CD14-positive monocyte (primary cell): Measurements from ENCODE around the gene OVCH1. TPM values are rescaled to one million over a fixed set of nuclear protein-coding genes. Genes with fewer than 3 reads are reported as not detected.

Experiments
- DNase-seq, 3 donors: peaks; one replicate each; pipeline ENCODE4 v3.0.0-alpha.2; 2011 to 2022
- H2AFZ ChIP-seq: 2 replicates; pipeline ENCODE4 v1.6.0; 2012; ENCODE audit warnings: mild to moderate bottlenecking, low read depth, low read length, inconsistent platforms; ENCODE audit not compliant: insufficient read depth, poor library complexity, severe bottlenecking
- H3K27ac ChIP-seq, 2 donors: 1 replicate in 1 of 2; 2 replicates in 1 of 2; pipeline ENCODE4 v1.5.1; 2012 to 2013; ENCODE audit warnings: low read length in 2 of 2, control low read depth in 1 of 2, inconsistent platforms in 1 of 2, low read depth in 1 of 2, mild to moderate bottlenecking in 1 of 2
- H3K27me3 ChIP-seq, 2 donors: one replicate each; pipeline versions ENCODE4 v1.6.0 to v1.6.1; 2011 to 2013; ENCODE audit warnings: low read length in 2 of 2; ENCODE audit not compliant: control insufficient read depth in 2 of 2, insufficient read depth in 2 of 2
- H3K36me3 ChIP-seq, 2 donors: replicated peaks in 1 of 2; 1 replicate in 1 of 2; 2 replicates in 1 of 2; pipeline versions ENCODE4 v1.5.1 to v1.6.1; 2012 to 2013; ENCODE audit warnings: low read length in 2 of 2, control low read depth in 1 of 2, inconsistent platforms in 1 of 2, mild to moderate bottlenecking in 1 of 2; ENCODE audit not compliant: insufficient read depth in 2 of 2, control insufficient read depth in 1 of 2
- H3K4me1 ChIP-seq, 2 donors: 1 replicate in 1 of 2; 2 replicates in 1 of 2; pipeline versions ENCODE4 v1.5.1 to v1.6.1; 2012 to 2013; ENCODE audit warnings: low read length in 2 of 2, control low read depth in 1 of 2, inconsistent platforms in 1 of 2, mild to moderate bottlenecking in 1 of 2, moderate library complexity in 1 of 2; ENCODE audit not compliant: insufficient read depth in 2 of 2, control insufficient read depth in 1 of 2
- H3K4me2 ChIP-seq: replicated peaks from 2 replicates; pipeline ENCODE3; 2012; ENCODE audit warnings: low read length, moderate library complexity, mild to moderate bottlenecking; ENCODE audit not compliant: poor library complexity, severe bottlenecking; ENCODE audit errors: extremely low read depth
- H3K4me3 ChIP-seq, 3 experiments: fragments of 200-600 bp in 1 of 3; sonication (generic) in 1 of 3; replicated peaks in 1 of 3; 1 replicate in 2 of 3; 2 replicates in 1 of 3; pipeline ENCODE4 v1.5.1; 2011 to 2013; ENCODE audit warnings: low read length in 3 of 3, mild to moderate bottlenecking in 3 of 3, control low read depth in 2 of 3, low read depth in 2 of 3, inconsistent platforms in 1 of 3, moderate library complexity in 1 of 3
- H3K79me2 ChIP-seq: 2 replicates; pipeline ENCODE4 v1.6.0; 2012; ENCODE audit warnings: mild to moderate bottlenecking, control low read depth, inconsistent platforms, low read length, moderate library complexity; ENCODE audit not compliant: insufficient read depth
- H3K9ac ChIP-seq: 2 replicates; pipeline ENCODE4 v1.6.0; 2017; ENCODE audit warnings: low read length, mild to moderate bottlenecking; ENCODE audit not compliant: insufficient read depth, poor library complexity, severe bottlenecking
- H3K9me3 ChIP-seq, 2 donors: replicated peaks in 1 of 2; 1 replicate in 1 of 2; 2 replicates in 1 of 2; pipeline versions ENCODE4 v1.5.1 to v1.6.1; 2012 to 2013; ENCODE audit warnings: low read length in 2 of 2, control low read depth in 1 of 2; ENCODE audit not compliant: control insufficient read depth in 1 of 2, insufficient read depth in 1 of 2
- H4K20me1 ChIP-seq: 2 replicates; pipeline ENCODE4 v1.6.0; 2012; ENCODE audit warnings: mild to moderate bottlenecking, low read length, control low read depth, moderate library complexity; ENCODE audit not compliant: insufficient read depth
- H3K27ac Mint-ChIP-seq, 7 donors: one replicate each; pipeline ENCODE4 v1.8.0; 2020; ENCODE audit warnings: mild to moderate bottlenecking in 7 of 7, mixed read lengths in 7 of 7, moderate library complexity in 6 of 7, inconsistent platforms in 2 of 7
- H3K27me3 Mint-ChIP-seq, 3 donors: one replicate each; pipeline ENCODE4 v1.8.0; 2021 to 2022; ENCODE audit warnings: low read depth in 3 of 3, mild to moderate bottlenecking in 3 of 3, mixed read lengths in 3 of 3, moderate library complexity in 3 of 3, inconsistent platforms in 1 of 3
- H3K36me3 Mint-ChIP-seq, 2 donors: one replicate each; pipeline ENCODE4 v1.8.0; 2020; ENCODE audit warnings: mixed read lengths in 2 of 2, inconsistent platforms in 1 of 2, mild to moderate bottlenecking in 1 of 2
- H3K4me1 Mint-ChIP-seq: one replicate; pipeline ENCODE4 v1.8.0; 2020; ENCODE audit warnings: mild to moderate bottlenecking, mixed read lengths
- H3K4me3 Mint-ChIP-seq, 2 donors: one replicate each; pipeline ENCODE4 v1.8.0; 2020; ENCODE audit warnings: mild to moderate bottlenecking in 2 of 2, mixed read lengths in 2 of 2, moderate library complexity in 1 of 2
- H3K9me3 Mint-ChIP-seq, 7 donors: one replicate each; pipeline ENCODE4 v1.8.0; 2020 to 2022; ENCODE audit warnings: mixed read lengths in 7 of 7, mild to moderate bottlenecking in 6 of 7, moderate library complexity in 6 of 7, inconsistent platforms in 2 of 7
- WGBS: methylation state at CpG from one replicate; pipeline ENCODE4 v1.1.5; 2013; ENCODE audit warnings: missing lambda C conversion rate; ENCODE audit not compliant: insufficient coverage; 5-methylcytosine and 5-hydroxymethylcytosine counted together
- intact Hi-C, 2 donors: fragments of 100-400 bp; cut with micrococcal nuclease; formaldehyde crosslinking; loops; one replicate each; pipeline versions ENCODE4 v1.15.0 to v1.15.1; 2023
- polyA plus RNA-seq, 3 donors: library from polyadenylated mRNA; depleted of rRNA in 1 of 3; unstranded in 2 of 3; stranded (reverse) in 1 of 3; fragments of 300-500 nt in 2 of 3; fragments of >200 nt in 1 of 3; fragmentation: Illumina TruSeq in 2 of 3; gene quantifications; 1 replicate in 2 of 3; 2 replicates in 1 of 3; pipeline ENCODE4 v1.2.3, GENCODE V29; 2012 to 2021
- TF ChIP-seq, protein P1 (sequence below): fragments of 200-600 bp; IDR thresholded peaks from one replicate; pipeline ENCODE4 v1.8.0; 2022; ENCODE audit warnings: antibody characterized with exemption, mild to moderate bottlenecking

Gene OVCH1
- polyA plus RNA-seq, 3 donors = 0.03 TPM; not detected in 2

DNA sequence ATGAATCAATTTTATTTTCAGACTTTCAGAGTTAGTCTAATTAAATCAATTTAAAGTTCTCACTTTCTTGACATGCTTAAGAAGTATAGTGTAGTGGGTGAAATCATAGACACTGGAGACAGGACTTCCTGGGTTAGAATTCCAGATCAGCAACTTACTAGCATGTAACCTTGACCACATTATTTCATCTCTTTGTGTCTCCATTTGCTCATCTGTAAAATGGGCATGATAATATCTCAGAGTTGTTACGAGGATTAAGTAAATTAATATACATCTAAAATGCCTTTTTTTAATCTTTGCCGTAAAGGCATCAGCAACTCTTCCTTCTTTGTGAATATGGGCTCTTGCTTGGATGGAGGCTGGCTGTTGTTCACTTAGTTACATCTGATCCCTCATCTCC lies 115.2 kb downstream of the OVCH1 start:
- no CpG with 5 or more reads among the region's 2 CpGs for WGBS
- Histone ChIP-seq H3K9ac (no peak overlapping the region), H3K9me3 (no peaks in the 10 kb centered on the region), H3K79me2 (peaks cover 36% of the 10 kb centered on the region), H3K27ac (no peak overlapping the region), H3K4me3 (no peak overlapping the region), H3K4me1 (peaks cover 12 to 16% of the 10 kb centered on the region in 2 donors), H4K20me1 (no peaks in the 10 kb centered on the region), H3K36me3 (peaks cover 3 to 10% of the 10 kb centered on the region in 2 donors), H3K4me2 (no peak overlapping the region), H3K27me3 (no peaks in the 10 kb centered on the region), H2AFZ (no peak overlapping the region)
- Mint-ChIP-seq H3K27ac (no peak overlapping the region), H3K4me3 (no peak overlapping the region), H3K9me3 (peaks cover 0 to 12% (median 3%) of the 10 kb centered on the region in 7 donors), H3K4me1 (peaks cover 15% of the 10 kb centered on the region), H3K27me3 (peaks cover 0 to 11% (median 0%) of the 10 kb centered on the region in 3 donors), H3K36me3 (peaks cover 0 to 8% of the 10 kb centered on the region in 2 donors)
- no peak for DNase-seq
- TF ChIP-seq, protein P1, sequence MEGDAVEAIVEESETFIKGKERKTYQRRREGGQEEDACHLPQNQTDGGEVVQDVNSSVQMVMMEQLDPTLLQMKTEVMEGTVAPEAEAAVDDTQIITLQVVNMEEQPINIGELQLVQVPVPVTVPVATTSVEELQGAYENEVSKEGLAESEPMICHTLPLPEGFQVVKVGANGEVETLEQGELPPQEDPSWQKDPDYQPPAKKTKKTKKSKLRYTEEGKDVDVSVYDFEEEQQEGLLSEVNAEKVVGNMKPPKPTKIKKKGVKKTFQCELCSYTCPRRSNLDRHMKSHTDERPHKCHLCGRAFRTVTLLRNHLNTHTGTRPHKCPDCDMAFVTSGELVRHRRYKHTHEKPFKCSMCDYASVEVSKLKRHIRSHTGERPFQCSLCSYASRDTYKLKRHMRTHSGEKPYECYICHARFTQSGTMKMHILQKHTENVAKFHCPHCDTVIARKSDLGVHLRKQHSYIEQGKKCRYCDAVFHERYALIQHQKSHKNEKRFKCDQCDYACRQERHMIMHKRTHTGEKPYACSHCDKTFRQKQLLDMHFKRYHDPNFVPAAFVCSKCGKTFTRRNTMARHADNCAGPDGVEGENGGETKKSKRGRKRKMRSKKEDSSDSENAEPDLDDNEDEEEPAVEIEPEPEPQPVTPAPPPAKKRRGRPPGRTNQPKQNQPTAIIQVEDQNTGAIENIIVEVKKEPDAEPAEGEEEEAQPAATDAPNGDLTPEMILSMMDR = no peak
- intact Hi-C loops = loop anchor here in 1 of 2 donors (5.0 kb wide), 1 partner anchor 45 kb away; no protein-coding TSS in a partner anchor

DNA sequence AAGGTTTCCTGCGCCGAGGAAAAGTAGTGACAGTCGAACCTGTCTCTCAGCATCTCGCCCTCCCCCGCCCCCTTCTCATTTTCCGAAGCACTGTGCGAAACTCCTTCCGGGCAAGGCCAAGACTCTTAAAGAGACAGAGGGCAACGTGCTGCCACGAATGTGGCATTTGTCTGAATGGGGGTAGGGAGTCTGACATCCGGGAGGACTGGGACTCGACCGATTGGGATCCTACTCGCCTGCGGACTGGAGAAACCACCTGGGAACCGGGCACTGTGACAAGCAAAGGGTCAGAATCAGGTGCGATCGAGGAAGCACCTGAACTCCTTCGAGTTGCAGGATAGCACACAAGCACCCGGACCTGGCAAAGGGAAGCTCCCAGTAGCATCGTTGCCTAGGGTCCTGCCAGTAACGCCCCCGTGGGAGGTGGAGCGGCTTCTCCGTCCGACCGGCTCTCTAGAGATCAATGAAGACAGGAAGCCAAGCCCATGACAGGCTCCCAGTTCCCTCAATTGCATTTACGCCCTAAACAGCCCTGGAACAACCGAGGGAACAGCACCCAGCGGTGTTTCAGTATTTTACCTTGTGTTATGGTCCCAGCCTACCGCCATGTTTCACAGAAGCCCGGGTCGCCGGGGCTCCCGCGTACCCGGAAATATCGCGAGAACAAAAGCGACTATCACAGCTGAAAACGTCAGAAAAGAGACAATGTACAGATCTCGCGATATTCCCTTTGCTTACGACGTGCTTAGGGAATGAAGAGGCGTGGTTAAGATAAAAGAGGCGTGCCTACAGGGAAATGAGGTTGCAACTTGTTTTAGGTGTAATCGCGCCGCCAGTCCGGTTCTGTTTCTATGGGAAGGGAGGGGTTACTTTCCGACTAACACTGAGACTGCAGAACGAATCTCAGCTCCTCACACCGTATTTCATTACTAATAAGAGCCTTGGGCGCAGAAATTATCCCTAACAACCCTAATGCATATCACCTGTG lies 116.7 kb downstream of the OVCH1 start, which contains the start of gene ERGIC2:
ERGIC2 (minus strand) TSS at position 637 of the 988 bp plus-strand sequence. CDS start 9,539 bp downstream, outside the sequence.
- no peaks in the 10 kb centered on the region for H3K9me3 ChIP-seq
- no peaks in the 10 kb centered on the region for H3K27me3 ChIP-seq
- peaks cover 12 to 16% of the 10 kb centered on the region in 2 donors for H3K4me1 ChIP-seq
- peak within 1 kb of the TSS; percentile 99 for H2AFZ ChIP-seq
- Mint-ChIP-seq H3K27me3 (peaks cover 0 to 11% (median 0%) of the 10 kb centered on the region in 3 donors), H3K36me3 (peaks cover 7 to 11% of the 10 kb centered on the region in 2 donors), H3K27ac (peak within 1 kb of the TSS; percentile 89 to 95 (median 94)), H3K9me3 (peaks cover 0 to 12% (median 3%) of the 10 kb centered on the region in 7 donors), H3K4me3 (peak within 1 kb of the TSS; percentile 93 to 96), H3K4me1 (peaks cover 15% of the 10 kb centered on the region)
- WGBS = 0% methylated on average over 45 of the region's 55 CpGs
- intact Hi-C loops = loop anchor here (2.0 to 5.0 kb wide), 2 partner anchors 46 to 48 kb away; no protein-coding TSS in a partner anchor
- peak within 1 kb of the TSS; percentile 94 to 98 (median 95) for H3K4me3 ChIP-seq
- H4K20me1 ChIP-seq = no peaks in the 10 kb centered on the region
- H3K79me2 ChIP-seq = peaks cover 49% of the 10 kb centered on the region
- H3K4me2 ChIP-seq = peak within 1 kb of the TSS; percentile 89
- TF ChIP-seq, protein P1 = no peak
- H3K36me3 ChIP-seq = peaks cover 3 to 14% of the 10 kb centered on the region in 2 donors
- H3K9ac ChIP-seq = peak within 1 kb of the TSS; percentile 94
- peak within 1 kb of the TSS; percentile 87 to 96 for H3K27ac ChIP-seq
- DNase-seq = peak; percentile 95 to 98 (median 96)
